Stomach (tissue), 4 donors: ENCODE results near the gene NME8.

ENCODE experiments used
- EP300 ChIP-seq: sonication (generic); formaldehyde crosslinking; IDR thresholded peaks from one replicate; pipeline ENCODE4 v1.6.1; 2017; ENCODE audit warnings: antibody characterized with exemption
- TF ChIP-seq, protein P1 (sequence below), 7 experiments: fragments of 450-650 bp in 4 of 7; fragments of 200-600 bp in 3 of 7; sonication (generic) in 3 of 7; IDR thresholded peaks; one replicate each; pipeline ENCODE4 v1.5.1; 2016 to 2019; ENCODE audit warnings: antibody characterized with exemption in 7 of 7, control low read depth in 2 of 7, mild to moderate bottlenecking in 1 of 7

DNA sequence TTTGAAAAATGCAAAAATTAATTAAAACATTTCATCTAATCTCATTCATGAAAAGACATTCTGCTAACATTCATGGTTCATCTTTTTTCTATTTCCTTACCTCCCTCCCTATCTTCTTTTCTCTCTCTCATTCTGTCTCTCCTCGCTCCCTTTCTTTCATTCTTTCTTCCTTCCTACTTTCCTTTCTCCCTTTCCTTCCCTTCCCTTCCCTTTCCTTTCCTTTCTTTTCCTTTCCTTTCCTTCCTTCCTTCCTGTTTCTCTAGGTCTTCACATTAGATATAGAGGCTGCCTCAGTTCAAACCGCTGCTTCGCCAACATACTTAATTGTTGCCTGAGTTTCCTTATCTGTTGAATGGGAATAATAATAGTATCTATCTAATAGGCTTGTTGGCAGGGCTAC, 46.3 kb downstream of the NME8 start:
- no peak for TF ChIP-seq EP300
- TF ChIP-seq, protein P1, sequence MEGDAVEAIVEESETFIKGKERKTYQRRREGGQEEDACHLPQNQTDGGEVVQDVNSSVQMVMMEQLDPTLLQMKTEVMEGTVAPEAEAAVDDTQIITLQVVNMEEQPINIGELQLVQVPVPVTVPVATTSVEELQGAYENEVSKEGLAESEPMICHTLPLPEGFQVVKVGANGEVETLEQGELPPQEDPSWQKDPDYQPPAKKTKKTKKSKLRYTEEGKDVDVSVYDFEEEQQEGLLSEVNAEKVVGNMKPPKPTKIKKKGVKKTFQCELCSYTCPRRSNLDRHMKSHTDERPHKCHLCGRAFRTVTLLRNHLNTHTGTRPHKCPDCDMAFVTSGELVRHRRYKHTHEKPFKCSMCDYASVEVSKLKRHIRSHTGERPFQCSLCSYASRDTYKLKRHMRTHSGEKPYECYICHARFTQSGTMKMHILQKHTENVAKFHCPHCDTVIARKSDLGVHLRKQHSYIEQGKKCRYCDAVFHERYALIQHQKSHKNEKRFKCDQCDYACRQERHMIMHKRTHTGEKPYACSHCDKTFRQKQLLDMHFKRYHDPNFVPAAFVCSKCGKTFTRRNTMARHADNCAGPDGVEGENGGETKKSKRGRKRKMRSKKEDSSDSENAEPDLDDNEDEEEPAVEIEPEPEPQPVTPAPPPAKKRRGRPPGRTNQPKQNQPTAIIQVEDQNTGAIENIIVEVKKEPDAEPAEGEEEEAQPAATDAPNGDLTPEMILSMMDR (IDR thresholded peaks at IDR 0.05), result no peak
